Stimulated activated CD4-positive, alpha-beta T cell treated with anti-CD3 and anti-CD28 coated beads, Interleukin-12 subunit alpha, Interleukin-12 subunit beta, amount 100 ng/mL, for 24 hours (primary cell): ENCODE data around the gene MTOR.
A peak's percentile ranks its signal among the peaks of the same experiment; 100 is the strongest.

Experiments
- DNase-seq, 2 experiments: peaks; one replicate each; pipeline ENCODE4 v3.0.0-alpha.2; 2020; ENCODE audit warnings: low read depth in 2 of 2

Gene MTOR

DNA sequence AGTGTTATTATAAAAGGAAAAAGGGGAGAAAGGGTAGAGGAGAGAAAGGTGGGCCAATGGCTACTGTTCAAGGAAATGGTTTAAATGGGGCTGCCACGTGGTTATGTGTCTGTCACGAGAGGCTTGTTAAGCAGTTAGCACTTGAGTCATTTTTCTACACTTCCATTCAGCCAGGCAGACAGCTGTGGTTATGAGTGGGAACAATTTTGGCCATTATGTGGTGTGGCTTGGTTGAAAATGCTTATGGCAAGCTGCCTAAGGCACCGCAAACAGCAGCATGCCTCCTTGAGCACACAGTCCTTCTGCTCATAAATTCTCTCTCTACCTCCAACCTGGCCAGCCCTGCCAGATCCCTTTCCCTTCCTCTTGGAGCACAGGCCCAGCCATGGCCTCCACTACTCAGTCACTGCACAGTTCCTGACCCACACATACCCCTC, 199.4 kb downstream of the MTOR start:
- no peak for DNase-seq

DNA sequence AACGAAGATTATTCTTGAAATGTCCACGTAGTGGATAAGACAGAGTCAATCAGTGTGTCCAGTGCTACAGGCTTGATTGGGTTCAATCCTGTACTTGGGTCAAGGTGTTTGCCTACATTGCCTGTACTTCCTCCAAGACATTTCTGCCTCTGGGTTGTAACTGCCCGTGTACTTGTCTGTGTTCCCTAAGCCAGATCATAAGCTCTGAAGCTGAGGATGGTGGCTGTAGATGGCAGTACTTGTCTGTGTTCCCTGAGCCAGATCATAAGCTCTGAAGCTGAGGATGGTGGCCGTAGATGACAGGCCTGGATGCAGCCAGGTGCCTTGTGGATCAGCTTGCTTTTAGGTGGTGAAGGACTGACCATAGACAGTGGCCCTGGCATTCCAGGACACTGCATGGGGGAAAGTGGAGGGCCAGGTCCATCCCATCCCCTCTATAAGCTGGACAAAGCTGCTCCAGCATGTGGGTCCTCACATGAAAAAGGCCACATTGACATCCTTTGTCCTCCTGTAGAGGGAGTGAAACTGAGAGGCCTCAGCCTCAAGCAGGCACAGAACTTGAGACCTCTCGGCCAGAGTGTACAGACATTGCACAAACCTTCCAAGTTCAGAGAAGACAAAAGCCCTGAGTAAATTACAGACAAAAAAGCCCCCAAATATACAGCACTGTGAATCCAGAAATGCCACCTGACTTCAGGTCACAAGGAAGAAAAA, 200.5 kb downstream of the MTOR start:
- DNase-seq = no peak

GRCh38 chr1:11059968-11060830, 202.2 kb downstream of the MTOR start, which contains the start of gene SRM:
TSS of gene SRM (minus strand) at chr1:11060018. CDS start at chr1:11059943, 75 bp downstream.
- peak; percentile 83 to 84 for DNase-seq

DNA sequence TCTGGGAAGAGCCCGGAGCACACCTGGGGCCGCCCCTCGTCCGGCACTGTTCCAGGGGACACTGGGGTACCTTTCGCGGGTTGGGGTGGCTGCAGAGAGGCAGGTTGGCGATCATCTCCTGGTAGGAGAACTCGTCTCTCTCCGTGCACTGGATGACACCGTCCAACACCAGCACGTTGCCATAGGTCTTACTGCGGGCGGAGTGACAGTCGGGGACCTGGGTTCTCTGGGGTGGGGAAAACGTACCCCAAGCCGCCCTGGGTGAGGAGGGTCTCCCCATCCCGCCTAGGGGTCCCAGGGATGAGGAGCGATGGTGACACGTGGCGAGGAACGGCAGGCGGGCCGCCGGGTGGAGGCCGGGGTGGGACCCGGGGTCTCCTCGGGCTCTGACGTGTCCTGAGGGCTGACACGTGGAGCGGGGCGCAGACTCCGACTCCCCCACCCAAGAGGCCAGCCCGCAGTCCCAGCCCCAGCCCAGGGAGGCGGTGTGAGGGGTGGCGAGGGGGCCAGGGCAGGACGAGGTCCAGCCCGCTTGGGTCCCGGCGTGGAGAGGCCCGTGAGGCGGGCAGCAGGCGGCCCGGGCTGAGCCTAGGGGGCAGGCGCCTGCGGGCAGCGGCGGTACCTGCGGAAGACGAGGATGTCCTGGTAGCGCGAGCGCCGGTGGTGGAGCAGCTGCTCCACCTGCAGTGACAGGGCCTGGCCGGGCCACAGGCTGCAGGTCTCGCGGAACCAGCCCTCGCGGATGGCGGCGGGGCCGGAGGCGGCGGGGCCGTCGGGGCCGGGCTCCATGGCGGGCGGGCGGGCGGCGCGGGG, 203.0 kb downstream of the MTOR start:
- no peak for DNase-seq

DNA sequence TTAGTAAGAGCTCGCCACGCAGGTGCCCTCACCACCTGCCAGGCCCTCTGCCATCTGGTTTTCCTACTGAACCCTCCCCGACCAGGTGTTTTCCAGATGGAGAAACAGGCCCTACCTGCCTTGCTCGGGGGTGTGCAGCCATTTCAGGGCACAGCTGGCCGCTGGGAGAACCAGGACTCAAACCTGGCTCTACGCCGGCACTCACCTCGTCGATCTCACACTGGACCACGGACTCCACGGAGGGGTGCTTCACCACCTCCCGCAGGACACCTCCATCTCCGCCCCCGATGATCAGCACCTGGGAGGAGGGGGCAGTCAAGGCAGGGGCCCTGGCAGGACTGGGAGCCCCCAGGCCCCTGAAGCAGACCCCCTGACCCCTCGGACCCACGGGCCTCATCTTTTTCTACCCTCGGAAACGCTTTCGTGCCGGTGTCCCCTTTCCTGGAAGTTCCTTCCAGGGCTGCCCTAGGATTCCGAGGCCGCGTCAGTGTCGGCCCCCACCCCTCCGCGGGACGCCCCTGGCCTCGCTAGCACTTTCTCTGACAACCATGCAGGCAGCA, 203.7 kb downstream of the MTOR start:
- no peak for DNase-seq

GRCh38 chr1:11058026-11058425, 204.3 kb downstream of the MTOR start:
- DNase-seq = no peak

GRCh38 chr1:11057477-11057876, 204.9 kb downstream of the MTOR start:
- DNase-seq = no peak
